Measurements from ENCODE around the gene FRZB.

Gene FRZB

DNA sequence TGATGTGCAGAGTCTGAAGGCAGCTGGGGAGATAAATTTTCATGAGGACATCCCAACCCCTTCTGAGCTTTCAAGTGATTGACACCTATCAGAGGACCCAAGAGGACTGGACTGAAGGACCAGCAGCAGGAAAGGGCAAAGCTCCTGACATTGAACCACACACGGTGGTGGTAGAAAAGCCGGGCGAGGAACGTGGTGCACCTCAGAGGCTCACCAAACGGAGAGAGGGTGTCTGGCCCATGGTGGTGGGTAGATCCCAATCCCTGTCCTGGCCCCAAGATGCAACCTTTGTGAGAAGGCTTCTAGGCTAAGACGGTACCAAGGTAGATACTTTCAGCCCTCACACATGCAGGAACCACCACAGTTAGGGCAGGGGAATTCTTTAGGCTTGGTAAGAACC, 52.1 kb downstream of the FRZB start:
- H3K9ac ChIP-seq (ENCODE audit: low read length in 5 of 5) = no peak overlapping the region
- peaks cover 0 to 3% (median 0%) of the 10 kb centered on the region in 5 donors for H3K27me3 ChIP-seq (ENCODE audit: control insufficient read depth in 5 of 5, insufficient read depth in 4 of 5, low read length in 5 of 5)
- no peak overlapping the region for H3K27ac ChIP-seq (ENCODE audit: low read depth, low read length)
- no peaks in the 10 kb centered on the region for H3K36me3 ChIP-seq (ENCODE audit: control insufficient read depth in 5 of 5, insufficient read depth in 5 of 5, low read length in 5 of 5)
- no peaks in the 10 kb centered on the region for H3K9me3 ChIP-seq (ENCODE audit: control insufficient read depth in 5 of 5, low read length in 5 of 5)
- peaks cover 0 to 3% (median 0%) of the 10 kb centered on the region in 5 donors for H3K4me1 ChIP-seq (ENCODE audit: control insufficient read depth in 5 of 5, insufficient read depth in 5 of 5, low read length in 5 of 5)
- H3K4me3 ChIP-seq (ENCODE audit: low read depth in 1 of 5, low read length in 5 of 5) = no peak overlapping the region

DNA sequence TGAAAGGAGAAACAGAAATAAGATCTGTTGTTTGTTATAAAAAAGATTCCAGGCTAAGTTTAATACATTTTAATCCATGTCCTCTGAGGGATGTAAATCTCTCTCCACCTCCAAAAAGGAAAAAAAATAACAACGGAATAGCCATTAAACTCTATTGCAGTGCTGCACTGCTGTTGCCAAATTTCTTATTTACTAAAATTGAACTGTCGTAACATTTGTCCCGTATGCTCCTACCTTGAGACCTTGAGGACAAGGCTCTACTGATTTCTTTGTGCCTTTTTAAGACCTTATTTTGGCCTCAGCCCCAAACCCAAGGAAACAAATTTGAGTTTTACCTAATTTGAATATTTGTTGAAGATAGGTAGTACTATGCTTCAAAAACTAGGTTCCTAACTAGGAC, 56.4 kb downstream of the FRZB start:
- Histone ChIP-seq H3K36me3 (ENCODE audit: control insufficient read depth in 5 of 5, insufficient read depth in 5 of 5, low read length in 5 of 5) (no peaks in the 10 kb centered on the region), H3K27ac (ENCODE audit: low read depth, low read length) (no peak overlapping the region), H3K27me3 (ENCODE audit: control insufficient read depth in 5 of 5, insufficient read depth in 4 of 5, low read length in 5 of 5) (peaks cover 0 to 6% (median 0%) of the 10 kb centered on the region in 5 donors), H3K4me3 (ENCODE audit: low read depth in 1 of 5, low read length in 5 of 5) (no peak overlapping the region), H3K9ac (ENCODE audit: low read length in 5 of 5) (no peak overlapping the region), H3K9me3 (ENCODE audit: control insufficient read depth in 5 of 5, low read length in 5 of 5) (no peaks in the 10 kb centered on the region), H3K4me1 (ENCODE audit: control insufficient read depth in 5 of 5, insufficient read depth in 5 of 5, low read length in 5 of 5) (no peaks in the 10 kb centered on the region)

GRCh38 chr2:182807319-182807718, 59.1 kb downstream of the FRZB start:
- no peaks in the 10 kb centered on the region for H3K9me3 ChIP-seq (ENCODE audit: control insufficient read depth in 5 of 5, low read length in 5 of 5)
- no peak overlapping the region for H3K9ac ChIP-seq (ENCODE audit: low read length in 5 of 5)
- H3K4me1 ChIP-seq (ENCODE audit: control insufficient read depth in 5 of 5, insufficient read depth in 5 of 5, low read length in 5 of 5) = peaks cover 0 to 4% (median 0%) of the 10 kb centered on the region in 5 donors
- no peaks in the 10 kb centered on the region for H3K36me3 ChIP-seq (ENCODE audit: control insufficient read depth in 5 of 5, insufficient read depth in 5 of 5, low read length in 5 of 5)
- H3K4me3 ChIP-seq (ENCODE audit: low read depth in 1 of 5, low read length in 5 of 5) = no peak overlapping the region
- H3K27ac ChIP-seq (ENCODE audit: low read depth, low read length) = no peak overlapping the region
- peaks cover 0 to 6% (median 0%) of the 10 kb centered on the region in 5 donors for H3K27me3 ChIP-seq (ENCODE audit: control insufficient read depth in 5 of 5, insufficient read depth in 4 of 5, low read length in 5 of 5)

DNA sequence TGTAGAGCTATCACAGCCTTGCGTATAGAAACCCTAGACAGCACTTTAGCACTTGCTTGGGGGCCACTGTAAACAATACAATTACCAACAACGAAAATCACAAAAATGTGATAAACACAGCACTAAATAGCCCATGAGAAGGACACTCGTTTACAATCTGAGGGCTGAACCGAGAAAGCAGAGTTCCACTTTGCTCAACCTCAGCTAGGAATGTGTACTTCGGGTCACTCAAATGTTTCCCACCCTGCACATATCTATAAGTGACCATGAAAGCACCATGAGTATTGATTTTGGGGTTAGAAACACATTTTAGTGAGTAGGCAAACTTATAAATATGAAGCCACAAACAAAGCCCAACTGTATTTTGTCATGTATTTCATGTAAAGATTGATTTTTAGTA, 62.3 kb downstream of the FRZB start:
- Histone ChIP-seq H3K27me3 (ENCODE audit: control insufficient read depth in 5 of 5, insufficient read depth in 4 of 5, low read length in 5 of 5) (peaks cover 0 to 3% (median 0%) of the 10 kb centered on the region in 5 donors), H3K36me3 (ENCODE audit: control insufficient read depth in 5 of 5, insufficient read depth in 5 of 5, low read length in 5 of 5) (no peaks in the 10 kb centered on the region), H3K9ac (ENCODE audit: low read length in 5 of 5) (no peak overlapping the region), H3K9me3 (ENCODE audit: control insufficient read depth in 5 of 5, low read length in 5 of 5) (no peaks in the 10 kb centered on the region), H3K27ac (ENCODE audit: low read depth, low read length) (no peak overlapping the region), H3K4me1 (ENCODE audit: control insufficient read depth in 5 of 5, insufficient read depth in 5 of 5, low read length in 5 of 5) (peaks cover 0 to 4% (median 0%) of the 10 kb centered on the region in 5 donors), H3K4me3 (ENCODE audit: low read depth in 1 of 5, low read length in 5 of 5) (no peak overlapping the region)

DNA sequence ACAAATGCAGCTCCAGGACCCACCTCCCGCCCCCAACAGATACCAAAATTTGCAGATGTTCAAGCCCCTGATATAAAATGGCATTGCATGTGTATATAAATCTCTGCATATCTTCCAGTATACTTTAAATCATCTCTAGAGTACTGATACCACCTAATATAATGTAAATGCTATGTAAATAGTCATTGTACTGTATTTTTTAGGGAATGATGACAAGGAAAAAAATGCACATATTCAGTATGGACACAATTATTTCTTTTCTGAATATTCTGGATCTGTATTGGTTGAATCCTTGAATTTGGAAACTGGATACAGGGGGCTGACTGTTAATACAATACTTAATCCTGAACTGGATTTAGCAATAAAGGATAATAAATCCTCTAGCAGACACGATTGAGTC, 67.7 kb downstream of the FRZB start:
- peaks cover 0 to 4% (median 0%) of the 10 kb centered on the region in 5 donors for H3K4me1 ChIP-seq (ENCODE audit: control insufficient read depth in 5 of 5, insufficient read depth in 5 of 5, low read length in 5 of 5)
- H3K27ac ChIP-seq (ENCODE audit: low read depth, low read length) = no peak overlapping the region
- H3K9ac ChIP-seq (ENCODE audit: low read length in 5 of 5) = no peak overlapping the region
- no peaks in the 10 kb centered on the region for H3K36me3 ChIP-seq (ENCODE audit: control insufficient read depth in 5 of 5, insufficient read depth in 5 of 5, low read length in 5 of 5)
- H3K27me3 ChIP-seq (ENCODE audit: control insufficient read depth in 5 of 5, insufficient read depth in 4 of 5, low read length in 5 of 5) = peaks cover 0 to 4% (median 2%) of the 10 kb centered on the region in 5 donors
- H3K9me3 ChIP-seq (ENCODE audit: control insufficient read depth in 5 of 5, low read length in 5 of 5) = no peaks in the 10 kb centered on the region
- H3K4me3 ChIP-seq (ENCODE audit: low read depth in 1 of 5, low read length in 5 of 5) = no peak overlapping the region

DNA sequence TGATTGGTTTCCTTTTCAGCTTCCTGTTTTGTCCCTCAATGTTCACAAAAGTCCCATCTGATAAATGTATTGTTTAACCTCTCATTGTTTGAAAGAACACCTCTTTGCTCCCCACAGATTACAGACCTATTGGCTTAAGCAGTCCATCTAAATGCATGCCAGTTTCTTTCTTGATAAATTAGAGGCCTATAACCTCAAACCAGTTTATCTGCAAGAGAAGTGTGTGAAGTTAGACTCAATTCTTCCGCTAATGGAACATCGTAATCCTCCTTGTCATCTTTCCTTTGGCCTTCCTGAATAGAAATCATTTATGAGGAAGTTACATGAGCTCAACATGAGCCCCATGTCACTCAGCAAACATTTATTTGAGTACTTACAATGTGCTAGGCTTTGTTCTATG, 74.0 kb downstream of the FRZB start:
- Histone ChIP-seq H3K27me3 (ENCODE audit: control insufficient read depth in 5 of 5, insufficient read depth in 4 of 5, low read length in 5 of 5) (peaks cover 0 to 4% (median 0%) of the 10 kb centered on the region in 5 donors), H3K9me3 (ENCODE audit: control insufficient read depth in 5 of 5, low read length in 5 of 5) (no peaks in the 10 kb centered on the region), H3K36me3 (ENCODE audit: control insufficient read depth in 5 of 5, insufficient read depth in 5 of 5, low read length in 5 of 5) (no peaks in the 10 kb centered on the region), H3K27ac (ENCODE audit: low read depth, low read length) (no peak overlapping the region), H3K4me1 (ENCODE audit: control insufficient read depth in 5 of 5, insufficient read depth in 5 of 5, low read length in 5 of 5) (peaks cover 0 to 5% (median 0%) of the 10 kb centered on the region in 5 donors), H3K9ac (ENCODE audit: low read length in 5 of 5) (no peak overlapping the region), H3K4me3 (ENCODE audit: low read depth in 1 of 5, low read length in 5 of 5) (no peak overlapping the region)

GRCh38 chr2:182784777-182785176, 81.7 kb downstream of the FRZB start:
- H3K36me3 ChIP-seq (ENCODE audit: control insufficient read depth in 5 of 5, insufficient read depth in 5 of 5, low read length in 5 of 5) = peaks cover 3 to 8% (median 3%) of the 10 kb centered on the region in 5 donors
- H3K27me3 ChIP-seq (ENCODE audit: control insufficient read depth in 5 of 5, insufficient read depth in 4 of 5, low read length in 5 of 5) = no peaks in the 10 kb centered on the region
- no peak overlapping the region for H3K9ac ChIP-seq (ENCODE audit: low read length in 5 of 5)
- H3K4me1 ChIP-seq (ENCODE audit: control insufficient read depth in 5 of 5, insufficient read depth in 5 of 5, low read length in 5 of 5) = no peaks in the 10 kb centered on the region
- no peak overlapping the region for H3K27ac ChIP-seq (ENCODE audit: low read depth, low read length)
- H3K9me3 ChIP-seq (ENCODE audit: control insufficient read depth in 5 of 5, low read length in 5 of 5) = no peaks in the 10 kb centered on the region
- H3K4me3 ChIP-seq (ENCODE audit: low read depth in 1 of 5, low read length in 5 of 5) = no peak overlapping the region

DNA sequence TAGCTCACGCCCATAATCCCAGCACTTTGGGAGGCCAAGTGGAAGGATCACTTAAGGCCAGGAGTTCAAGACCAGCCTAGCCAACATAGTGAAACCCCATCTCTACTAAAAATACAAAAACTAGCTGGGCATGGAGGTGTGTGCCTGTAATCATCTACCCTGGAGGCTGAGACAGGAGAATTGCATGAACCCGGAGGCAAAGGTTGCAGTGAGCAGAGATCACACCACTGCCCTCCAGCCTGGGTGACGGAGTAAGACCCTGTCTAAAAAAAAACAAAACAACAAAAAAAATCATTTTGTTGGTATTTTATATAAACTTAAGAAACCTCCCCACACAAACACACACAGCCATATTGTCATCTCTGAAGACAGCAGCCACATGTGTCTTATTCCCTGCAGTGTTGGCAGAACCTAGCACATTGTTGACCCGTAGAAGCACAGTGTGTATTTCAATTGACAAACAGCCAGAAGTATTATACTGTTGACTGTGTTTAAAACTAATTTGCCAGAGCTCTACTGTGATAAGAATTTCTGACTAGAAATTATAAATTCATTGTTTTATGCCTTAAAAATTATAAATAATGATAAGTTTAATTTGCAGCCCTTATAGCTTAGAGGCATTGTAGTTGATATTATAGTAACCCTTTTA, 82.3 kb downstream of the FRZB start:
- Histone ChIP-seq H3K27ac (ENCODE audit: low read depth, low read length) (no peak overlapping the region), H3K9ac (ENCODE audit: low read length in 5 of 5) (no peak overlapping the region), H3K27me3 (ENCODE audit: control insufficient read depth in 5 of 5, insufficient read depth in 4 of 5, low read length in 5 of 5) (no peaks in the 10 kb centered on the region), H3K4me3 (ENCODE audit: low read depth in 1 of 5, low read length in 5 of 5) (no peak overlapping the region), H3K4me1 (ENCODE audit: control insufficient read depth in 5 of 5, insufficient read depth in 5 of 5, low read length in 5 of 5) (no peaks in the 10 kb centered on the region), H3K36me3 (ENCODE audit: control insufficient read depth in 5 of 5, insufficient read depth in 5 of 5, low read length in 5 of 5) (peaks cover 3 to 9% (median 5%) of the 10 kb centered on the region in 5 donors), H3K9me3 (ENCODE audit: control insufficient read depth in 5 of 5, low read length in 5 of 5) (no peaks in the 10 kb centered on the region)
